ENCODE results near the gene CDK11B.
"Not testable (repeated sequence)": the region's sequence is repeated elsewhere in the genome, so short reads cannot be mapped to it uniquely, and the experiment has no call there.

Gene CDK11B

GRCh38 chr1:1638528-1638927 lies 20.3 kb downstream of the CDK11B start:
- H3K9ac ChIP-seq (ENCODE audit: low read length); H3K4me3 ChIP-seq (ENCODE audit: low read length); H3K9me3 ChIP-seq (ENCODE audit: control insufficient read depth, low read depth, low read length); H3K4me1 ChIP-seq (ENCODE audit: control insufficient read depth, low read depth, low read length); H3K27ac ChIP-seq (ENCODE audit: low read length); H3K27me3 ChIP-seq (ENCODE audit: control insufficient read depth, insufficient read depth, low read length): not testable (repeated sequence)
- H3K36me3 ChIP-seq (ENCODE audit: control insufficient read depth, low read depth, low read length), result peaks cover 11% of the 10 kb centered on the region

- H3K4me3 ChIP-seq (ENCODE audit: low read length); H3K9ac ChIP-seq (ENCODE audit: low read length); H3K27me3 ChIP-seq (ENCODE audit: control insufficient read depth, insufficient read depth, low read length); H3K27ac ChIP-seq (ENCODE audit: low read length); H3K9me3 ChIP-seq (ENCODE audit: control insufficient read depth, low read depth, low read length); H3K4me1 ChIP-seq (ENCODE audit: control insufficient read depth, low read depth, low read length): not testable (repeated sequence)
- H3K36me3 ChIP-seq (ENCODE audit: control insufficient read depth, low read depth, low read length), result peaks cover 11% of the 10 kb centered on the region
Measured at GRCh38 chr1:1637479-1637875, 21.3 kb downstream of the CDK11B start.

- H3K27me3 ChIP-seq (ENCODE audit: control insufficient read depth, insufficient read depth, low read length); H3K4me1 ChIP-seq (ENCODE audit: control insufficient read depth, low read depth, low read length); H3K9me3 ChIP-seq (ENCODE audit: control insufficient read depth, low read depth, low read length); H3K9ac ChIP-seq (ENCODE audit: low read length); H3K27ac ChIP-seq (ENCODE audit: low read length); H3K4me3 ChIP-seq (ENCODE audit: low read length): not testable (repeated sequence)
- H3K36me3 ChIP-seq (ENCODE audit: control insufficient read depth, low read depth, low read length), result peaks cover 11% of the 10 kb centered on the region
Measured at GRCh38 chr1:1636621-1637478, 22.0 kb downstream of the CDK11B start.

GRCh38 chr1:1634613-1635012 lies 24.2 kb downstream of the CDK11B start:
- H3K4me3 ChIP-seq (ENCODE audit: low read length); H3K4me1 ChIP-seq (ENCODE audit: control insufficient read depth, low read depth, low read length); H3K27ac ChIP-seq (ENCODE audit: low read length); H3K9me3 ChIP-seq (ENCODE audit: control insufficient read depth, low read depth, low read length); H3K9ac ChIP-seq (ENCODE audit: low read length): not testable (repeated sequence)
- H3K27me3 ChIP-seq (ENCODE audit: control insufficient read depth, insufficient read depth, low read length), result peaks cover 23% of the 10 kb centered on the region
- H3K36me3 ChIP-seq (ENCODE audit: control insufficient read depth, low read depth, low read length), result peaks cover 11% of the 10 kb centered on the region

GRCh38 chr1:1633409-1633808 lies 25.4 kb downstream of the CDK11B start:
- H3K9me3 ChIP-seq (ENCODE audit: control insufficient read depth, low read depth, low read length); H3K9ac ChIP-seq (ENCODE audit: low read length); H3K4me1 ChIP-seq (ENCODE audit: control insufficient read depth, low read depth, low read length); H3K4me3 ChIP-seq (ENCODE audit: low read length); H3K27ac ChIP-seq (ENCODE audit: low read length): not testable (repeated sequence)
- Histone ChIP-seq H3K27me3 (ENCODE audit: control insufficient read depth, insufficient read depth, low read length) (peaks cover 23% of the 10 kb centered on the region), H3K36me3 (ENCODE audit: control insufficient read depth, low read depth, low read length) (peaks cover 11% of the 10 kb centered on the region)

GRCh38 chr1:1631782-1632420 lies 26.9 kb downstream of the CDK11B start, which contains the start of gene MMP23B:
Gene MMP23B, plus strand, starts transcription at chr1:1632173. Its CDS starts 46 bp downstream, at chr1:1632219.
- Histone ChIP-seq H3K36me3 (ENCODE audit: control insufficient read depth, low read depth, low read length) (peaks cover 5% of the 10 kb centered on the region), H3K4me1 (ENCODE audit: control insufficient read depth, low read depth, low read length) (no peaks in the 10 kb centered on the region), H3K27me3 (ENCODE audit: control insufficient read depth, insufficient read depth, low read length) (peaks cover 23% of the 10 kb centered on the region), H3K9ac (ENCODE audit: low read length) (no peak within 1 kb of the TSS), H3K27ac (ENCODE audit: low read length) (no peak within 1 kb of the TSS), H3K4me3 (ENCODE audit: low read length) (peak within 1 kb of the TSS; percentile 21), H3K9me3 (ENCODE audit: control insufficient read depth, low read depth, low read length) (no peaks in the 10 kb centered on the region)

GRCh38 chr1:1630965-1631781 lies 27.6 kb downstream of the CDK11B start:
- H3K4me1 ChIP-seq (ENCODE audit: control insufficient read depth, low read depth, low read length), result no peaks in the 10 kb centered on the region
- no peaks in the 10 kb centered on the region for H3K9me3 ChIP-seq (ENCODE audit: control insufficient read depth, low read depth, low read length)
- H3K9ac ChIP-seq (ENCODE audit: low read length), result no peak overlapping the region
- H3K27me3 ChIP-seq (ENCODE audit: control insufficient read depth, insufficient read depth, low read length), result peaks cover 23% of the 10 kb centered on the region
- H3K4me3 ChIP-seq (ENCODE audit: low read length), result peak overlapping the region; percentile 21
- H3K27ac ChIP-seq (ENCODE audit: low read length), result no peak overlapping the region
- no peaks in the 10 kb centered on the region for H3K36me3 ChIP-seq (ENCODE audit: control insufficient read depth, low read depth, low read length)

- H3K27me3 ChIP-seq (ENCODE audit: control insufficient read depth, insufficient read depth, low read length), result peaks cover 23% of the 10 kb centered on the region
- H3K9ac ChIP-seq (ENCODE audit: low read length), result no peak overlapping the region
- H3K36me3 ChIP-seq (ENCODE audit: control insufficient read depth, low read depth, low read length), result no peaks in the 10 kb centered on the region
- no peaks in the 10 kb centered on the region for H3K9me3 ChIP-seq (ENCODE audit: control insufficient read depth, low read depth, low read length)
- H3K4me3 ChIP-seq (ENCODE audit: low read length), result no peak overlapping the region
- H3K27ac ChIP-seq (ENCODE audit: low read length), result no peak overlapping the region
- no peaks in the 10 kb centered on the region for H3K4me1 ChIP-seq (ENCODE audit: control insufficient read depth, low read depth, low read length)
Measured at GRCh38 chr1:1630191-1630964, 28.4 kb downstream of the CDK11B start.

GRCh38 chr1:1629430-1630190 lies 29.2 kb downstream of the CDK11B start:
- no peak overlapping the region for H3K4me3 ChIP-seq (ENCODE audit: low read length)
- no peak overlapping the region for H3K27ac ChIP-seq (ENCODE audit: low read length)
- H3K4me1 ChIP-seq (ENCODE audit: control insufficient read depth, low read depth, low read length), result no peaks in the 10 kb centered on the region
- no peaks in the 10 kb centered on the region for H3K9me3 ChIP-seq (ENCODE audit: control insufficient read depth, low read depth, low read length)
- H3K36me3 ChIP-seq (ENCODE audit: control insufficient read depth, low read depth, low read length), result no peaks in the 10 kb centered on the region
- H3K9ac ChIP-seq (ENCODE audit: low read length), result no peak overlapping the region
- peaks cover 23% of the 10 kb centered on the region for H3K27me3 ChIP-seq (ENCODE audit: control insufficient read depth, insufficient read depth, low read length)

- no peaks in the 10 kb centered on the region for H3K4me1 ChIP-seq (ENCODE audit: control insufficient read depth, low read depth, low read length)
- no peak overlapping the region for H3K4me3 ChIP-seq (ENCODE audit: low read length)
Measured at GRCh38 chr1:1628754-1629429, 29.9 kb downstream of the CDK11B start.

More at GRCh38 chr1:1628754-1629429, 29.9 kb downstream of the CDK11B start:
- H3K9me3 ChIP-seq (ENCODE audit: control insufficient read depth, low read depth, low read length), result no peaks in the 10 kb centered on the region
- no peak overlapping the region for H3K27ac ChIP-seq (ENCODE audit: low read length)
- no peak overlapping the region for H3K9ac ChIP-seq (ENCODE audit: low read length)
- H3K27me3 ChIP-seq (ENCODE audit: control insufficient read depth, insufficient read depth, low read length), result peaks cover 23% of the 10 kb centered on the region
- H3K36me3 ChIP-seq (ENCODE audit: control insufficient read depth, low read depth, low read length), result no peaks in the 10 kb centered on the region

Data from iPS-18a (cell line).